T1000 (cell line): ENCODE results near the gene GNLY.
A peak's percentile ranks its signal among the peaks of the same experiment; 100 is the strongest.
"Not testable (repeated sequence)": the region's sequence is repeated elsewhere in the genome, so short reads cannot be mapped to it uniquely, and the experiment has no call there.

Experiments used
- DNase-seq: peaks from one replicate; lab custom pipeline; 2025; ENCODE audit warnings: mixed read lengths; lab: John Stamatoyannopoulos, UW

Gene GNLY

DNA sequence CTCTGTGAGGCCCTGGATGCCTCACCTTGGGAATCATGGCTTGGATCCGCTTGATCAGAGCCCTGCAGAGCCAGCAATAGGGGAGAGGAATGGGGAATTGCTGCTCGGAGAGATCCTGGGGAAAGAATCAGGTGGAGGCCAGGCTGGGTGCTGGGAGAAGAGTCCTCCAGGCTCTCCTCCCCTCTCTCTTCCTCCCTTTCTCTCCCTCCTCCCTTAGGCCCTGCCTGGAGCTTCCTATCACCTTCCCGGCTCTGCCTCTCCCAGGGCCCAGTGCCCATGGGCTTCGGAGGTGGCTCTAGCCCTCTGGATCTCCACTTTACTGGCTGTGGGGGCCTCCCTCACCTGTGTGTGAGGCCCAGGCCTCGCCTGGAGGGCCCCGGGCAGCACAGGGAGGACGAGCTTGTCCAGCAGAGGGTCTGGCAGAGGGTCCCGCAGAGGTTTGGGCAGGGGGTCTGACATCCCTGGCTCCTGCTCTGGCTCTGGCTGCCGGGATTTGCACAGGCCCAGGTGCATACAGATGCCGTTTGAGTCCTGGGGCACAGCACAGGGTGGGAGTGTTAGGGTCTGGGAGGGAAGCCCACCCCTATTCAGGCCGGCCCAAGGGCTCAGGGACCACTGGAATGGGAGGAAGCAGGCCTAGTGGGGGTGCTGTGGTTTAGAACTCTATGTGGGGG, 28.8 kb upstream of the GNLY start:
- DNase-seq = no peak

DNA sequence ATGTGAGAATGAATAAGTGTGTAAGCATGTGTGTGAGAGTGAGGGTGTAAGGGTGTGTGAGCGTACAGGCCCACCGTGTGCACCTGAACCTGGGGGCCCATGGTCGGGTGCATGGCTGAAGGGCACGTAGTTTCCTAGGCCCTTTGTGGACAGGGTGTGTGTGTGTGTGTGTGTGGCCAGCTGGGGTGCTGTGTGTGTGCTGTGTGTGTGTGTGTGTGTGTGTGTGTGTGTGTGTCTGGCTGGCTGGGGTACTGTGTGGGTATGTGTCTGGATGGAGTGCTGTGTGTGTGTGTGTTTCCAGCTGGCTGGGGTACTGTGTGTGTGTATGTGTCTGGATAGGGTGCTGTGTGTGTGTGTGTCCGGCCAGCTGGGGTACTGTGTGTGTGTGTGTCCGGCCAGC, 28.1 kb upstream of the GNLY start:
- no peak for DNase-seq

DNA sequence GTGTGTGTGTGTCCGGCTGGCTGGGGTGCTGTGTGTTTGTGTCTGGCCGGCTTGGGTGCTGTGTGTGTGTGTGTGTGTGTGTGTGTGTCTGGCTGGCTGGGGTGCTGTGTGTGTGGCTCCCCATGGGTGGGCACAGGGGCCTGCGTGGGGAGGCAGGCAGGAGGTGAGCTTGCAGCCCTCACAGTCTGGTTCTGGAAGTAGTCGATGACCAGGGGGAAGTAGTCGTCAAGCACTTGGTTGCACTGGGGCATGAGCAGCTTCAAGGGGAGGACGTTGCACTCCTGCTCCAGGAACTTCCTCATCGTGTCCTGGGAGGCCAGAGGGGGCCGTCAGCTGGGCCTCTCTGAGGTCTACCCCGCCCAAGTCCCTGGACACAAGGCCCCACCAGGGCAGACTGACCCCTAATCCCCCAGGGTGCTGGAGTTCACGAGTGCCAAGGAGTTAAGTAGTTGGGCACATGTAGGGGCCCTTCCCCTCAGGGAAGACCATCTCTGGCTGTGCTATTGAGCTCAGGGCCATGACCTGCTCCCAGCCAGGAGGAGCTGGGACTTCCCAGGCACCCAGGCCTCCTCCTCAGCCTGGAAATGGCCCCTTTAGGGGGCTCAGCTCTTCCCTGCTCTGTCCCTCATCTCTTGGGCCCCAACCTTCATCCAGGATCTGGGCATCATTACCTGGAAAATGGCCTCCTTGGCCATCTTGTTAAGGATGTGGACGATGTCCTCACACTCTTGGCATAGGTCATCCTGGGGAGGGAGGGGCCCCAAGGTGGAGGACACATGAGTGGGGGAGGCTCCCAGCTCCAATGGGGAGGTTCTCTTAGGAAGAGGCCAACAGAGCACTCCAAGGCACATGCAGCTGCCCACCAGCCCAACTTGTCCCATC, 27.5 kb upstream of the GNLY start:
- no peak for DNase-seq

GRCh38 chr2:85667561-85668008, 26.6 kb upstream of the GNLY start:
- DNase-seq = no peak

DNA sequence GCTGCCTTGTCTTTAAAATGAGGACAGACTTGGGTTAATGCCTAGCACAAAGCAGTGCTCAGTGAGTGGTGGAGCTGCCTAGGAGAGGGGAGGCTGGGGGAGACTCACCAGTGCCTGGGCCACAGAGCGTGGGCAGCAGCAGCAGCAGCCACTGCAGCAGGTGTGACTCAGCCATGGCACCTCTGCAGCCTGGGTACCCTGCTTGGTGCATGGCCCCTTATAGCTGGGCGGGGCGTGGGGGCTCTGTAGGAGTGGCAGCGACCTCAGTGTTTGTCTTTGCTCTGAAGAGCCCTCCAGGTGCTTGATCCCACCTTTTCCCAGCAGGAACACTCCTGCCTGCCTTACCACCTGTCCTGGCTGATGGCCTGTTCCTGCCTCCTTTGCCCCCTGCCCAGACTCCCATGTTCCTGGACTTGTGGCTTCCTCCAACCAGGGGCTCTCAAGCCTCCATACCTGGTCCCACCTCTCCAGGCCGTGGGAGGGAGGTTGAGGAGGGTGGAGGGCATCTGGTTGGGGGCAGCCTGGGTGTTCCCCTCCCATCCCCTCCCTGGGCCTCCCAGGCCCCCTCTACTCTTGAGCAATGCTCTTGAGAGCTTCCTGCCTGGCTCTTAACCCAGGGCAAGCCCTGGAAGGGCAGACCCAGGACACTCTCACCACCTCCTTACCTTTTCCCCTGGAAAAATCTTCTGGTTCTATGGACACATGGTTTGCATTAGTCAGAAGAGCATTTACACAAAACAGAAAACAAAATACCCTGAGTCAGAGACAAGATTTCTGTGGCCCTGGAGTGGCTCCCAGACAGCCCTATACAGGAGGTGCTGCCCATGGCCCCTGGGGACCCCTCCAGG, 25.9 kb upstream of the GNLY start, which contains the start of gene SFTPB:
Gene SFTPB (minus strand): TSS at position 191 of the 848 bp plus-strand sequence. CDS start 16 bp downstream, at position 175.
- no peak for DNase-seq

DNA sequence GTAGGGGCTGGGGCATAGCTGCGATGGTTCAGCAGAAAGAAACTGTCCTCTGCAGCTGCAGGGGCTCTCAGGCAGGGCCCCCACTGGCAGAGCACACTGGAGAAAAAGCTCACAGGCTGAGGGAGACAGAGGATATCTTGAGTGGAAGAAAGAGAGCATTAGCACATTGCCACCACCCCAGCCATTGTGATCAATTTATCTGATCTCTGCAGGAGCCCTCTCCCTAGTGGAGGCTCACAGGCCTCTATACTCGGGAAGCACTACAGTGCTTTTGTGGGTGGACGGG, 25.4 kb upstream of the GNLY start:
- DNase-seq = no peak

DNA sequence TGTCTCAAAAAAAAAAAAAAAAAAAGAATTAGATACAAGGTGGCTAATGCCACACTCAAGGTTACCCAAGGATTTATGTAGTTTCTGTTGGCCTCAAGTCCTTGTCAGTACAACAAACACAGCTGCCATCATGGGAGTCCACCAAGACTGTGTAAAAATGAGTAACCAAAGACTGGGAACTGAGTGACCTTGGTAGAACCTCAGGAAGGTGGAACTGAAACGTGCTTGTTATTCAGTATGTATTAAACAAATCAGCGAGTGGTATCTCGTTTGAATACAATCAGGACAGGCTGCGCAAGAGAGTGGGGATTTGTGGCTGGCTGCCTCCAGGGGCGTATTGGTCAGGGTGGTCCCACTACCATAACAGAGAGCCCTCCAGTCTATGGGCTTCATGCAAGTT, 24.6 kb upstream of the GNLY start:
- DNase-seq = no peak

DNA sequence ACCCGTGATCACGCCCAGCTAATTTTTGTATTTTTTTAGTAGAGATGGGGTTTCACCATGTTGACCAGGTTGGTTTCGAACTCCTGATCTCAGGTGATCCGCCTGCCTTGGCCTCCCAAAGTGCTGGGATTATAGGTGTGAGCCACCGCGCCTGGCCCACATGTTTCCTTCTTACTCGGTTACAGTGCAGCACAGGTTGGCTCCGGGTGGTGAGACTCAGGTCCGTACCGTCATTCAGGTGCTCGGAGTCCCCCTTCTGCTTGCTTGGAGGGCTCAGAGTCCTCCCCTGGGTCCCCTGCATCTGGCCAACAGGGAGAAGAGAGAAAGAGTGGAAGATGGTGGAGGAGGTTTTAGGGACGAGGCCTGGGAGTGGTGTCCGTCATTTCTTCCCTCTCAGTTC, 23.7 kb upstream of the GNLY start:
- DNase-seq = not testable (repeated sequence)

DNA sequence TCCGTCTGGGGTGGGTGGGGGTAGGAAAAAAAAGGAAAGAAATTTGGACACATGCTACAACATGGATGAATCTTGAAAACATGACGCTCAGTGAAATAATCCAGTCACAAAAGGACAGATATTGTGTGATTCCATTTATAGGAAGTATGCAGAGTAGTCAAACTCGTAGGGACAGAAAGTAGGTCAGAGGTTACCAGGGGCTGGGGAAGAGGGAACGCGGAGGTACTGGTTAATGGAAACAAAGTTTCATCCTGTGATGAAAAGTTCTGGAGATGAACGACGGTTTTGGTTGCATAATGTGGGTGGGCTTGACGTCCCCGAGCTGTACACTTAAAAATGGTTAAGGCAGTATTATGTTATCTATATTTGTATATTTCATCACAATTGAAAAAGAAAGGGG, 21.7 kb upstream of the GNLY start:
- no peak for DNase-seq

GRCh38 chr2:85673716-85674375, 20.3 kb upstream of the GNLY start:
- DNase-seq = no peak

GRCh38 chr2:85674417-85674816, 19.7 kb upstream of the GNLY start:
- DNase-seq = no peak

- no peak for DNase-seq
These were observed 18.7 kb upstream of the GNLY start for GRCh38 chr2:85675427-85675826.

DNA sequence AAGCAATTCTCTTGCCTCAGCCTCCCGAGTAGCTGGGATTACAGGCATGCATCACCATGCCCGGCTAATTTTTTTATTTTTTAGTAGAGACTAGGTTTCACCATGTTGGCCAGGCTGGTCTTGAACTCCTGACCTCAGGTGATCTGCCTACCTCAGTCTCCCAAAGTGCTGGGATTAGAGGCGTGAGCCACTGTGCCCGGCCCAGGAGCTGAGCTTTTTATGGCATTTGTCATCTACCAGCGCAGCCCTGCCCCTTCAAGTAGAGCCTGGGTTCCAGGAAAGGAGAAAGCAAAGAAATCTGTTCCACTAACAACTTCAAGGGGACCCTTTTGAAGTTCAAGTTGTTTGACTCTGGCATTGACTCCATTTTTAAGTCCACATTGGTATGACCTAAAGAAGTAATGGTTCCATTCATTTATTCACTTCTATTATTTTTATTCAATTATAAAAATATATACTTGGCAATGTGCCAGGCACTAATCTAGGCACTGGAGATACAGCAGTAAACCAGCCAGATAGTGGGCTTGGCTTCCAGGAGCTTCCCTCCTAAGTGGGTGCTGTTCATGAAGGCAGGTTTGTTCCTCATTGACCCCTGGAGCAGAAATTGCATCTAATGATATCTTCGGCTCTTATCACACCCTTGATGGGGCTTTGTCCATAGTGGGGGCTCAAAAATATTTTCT, 18.2 kb upstream of the GNLY start:
- DNase-seq = no peak

DNA sequence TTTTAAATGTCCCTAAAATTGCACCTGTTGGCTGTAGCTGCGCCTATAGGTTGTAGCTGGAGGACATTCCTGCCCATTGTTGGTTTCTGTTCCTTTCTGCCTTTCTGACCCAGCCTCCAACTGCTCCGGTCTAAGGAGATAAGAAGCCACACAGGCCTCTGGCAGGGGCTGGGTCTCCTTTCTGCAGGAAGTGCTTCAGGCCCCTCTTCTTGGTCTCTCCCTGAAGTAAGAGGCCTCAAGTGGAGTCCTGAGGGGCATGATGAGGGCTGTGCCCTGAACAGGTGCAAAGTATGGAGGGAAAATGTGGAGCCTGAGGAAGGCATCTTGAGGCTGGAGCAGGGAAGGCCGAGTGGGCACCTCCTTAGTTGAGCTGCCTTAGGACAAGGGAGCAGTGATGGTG, 15.8 kb upstream of the GNLY start:
- DNase-seq = no peak

DNA sequence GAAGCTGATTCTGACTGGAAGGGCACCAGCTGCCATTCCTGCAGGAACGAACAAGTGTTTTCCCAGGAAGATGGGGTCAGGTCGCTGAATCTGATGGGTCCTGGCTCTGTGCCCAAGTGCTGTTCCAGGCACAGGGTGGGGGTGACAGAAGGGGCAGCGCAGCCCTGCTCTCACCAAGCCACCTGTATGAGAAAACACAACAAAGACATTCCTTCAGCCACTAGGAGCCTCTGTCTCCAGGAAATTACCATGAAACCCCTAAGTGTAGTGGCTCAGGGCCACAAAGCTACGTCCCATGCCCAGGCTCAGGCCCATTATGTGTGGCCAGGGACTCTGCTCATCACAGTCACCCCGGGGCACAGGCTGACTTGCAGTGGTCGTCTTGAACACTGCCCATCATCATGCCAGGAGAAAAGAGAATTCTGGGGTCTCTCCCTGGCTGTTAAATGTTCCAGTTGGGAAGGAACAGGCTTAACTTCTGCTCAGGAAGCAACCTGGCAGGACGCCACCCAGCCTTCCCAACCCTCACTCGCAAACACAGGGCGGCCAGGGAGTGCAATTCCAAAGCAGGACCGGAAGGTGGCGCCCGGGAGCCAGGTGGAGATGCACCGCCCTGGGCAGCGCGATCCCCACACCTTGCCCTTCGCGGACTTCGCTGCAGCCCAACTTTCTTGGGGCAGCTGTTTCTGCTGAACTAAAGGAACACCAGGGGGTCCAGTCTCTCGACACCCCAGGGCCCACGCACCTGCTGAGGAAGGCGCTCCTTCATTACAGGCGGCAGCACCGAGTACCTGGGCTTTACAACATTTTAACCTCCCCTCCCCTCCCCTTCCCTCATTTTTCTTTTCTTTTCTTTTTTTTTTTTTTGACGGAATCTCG, 15.1 kb upstream of the GNLY start:
- DNase-seq = peak; percentile 74

DNA sequence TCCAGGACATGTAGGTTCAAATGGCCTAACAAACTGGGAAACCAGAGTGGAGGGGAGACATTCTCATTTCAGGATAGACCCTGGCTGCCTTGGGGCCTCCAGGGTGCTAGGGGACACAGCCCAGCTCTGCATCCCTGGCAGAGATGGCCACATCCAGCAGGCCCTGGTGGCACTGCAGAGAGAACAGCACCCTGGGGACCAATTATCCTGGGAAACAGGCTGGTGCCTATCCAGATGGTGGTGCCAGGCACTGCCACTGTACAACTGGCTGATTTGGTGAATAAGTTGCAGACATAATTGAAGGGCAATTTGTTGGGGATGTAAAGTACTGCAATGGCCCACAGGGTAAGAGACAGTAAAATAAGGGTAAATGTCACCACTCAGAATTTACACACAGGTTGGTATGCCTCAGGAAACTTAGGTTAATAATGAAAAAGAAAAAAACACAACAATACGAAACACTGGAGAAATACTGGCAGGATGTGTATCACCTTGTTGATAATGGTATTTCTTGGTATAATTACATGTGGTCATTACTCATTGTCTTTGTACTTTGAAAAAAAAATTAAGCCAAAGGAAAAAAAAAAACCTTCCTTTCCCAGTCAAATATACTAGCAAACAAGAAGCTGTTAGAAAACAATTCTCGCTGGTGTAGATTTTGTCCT, 13.3 kb upstream of the GNLY start:
- no peak for DNase-seq

DNA sequence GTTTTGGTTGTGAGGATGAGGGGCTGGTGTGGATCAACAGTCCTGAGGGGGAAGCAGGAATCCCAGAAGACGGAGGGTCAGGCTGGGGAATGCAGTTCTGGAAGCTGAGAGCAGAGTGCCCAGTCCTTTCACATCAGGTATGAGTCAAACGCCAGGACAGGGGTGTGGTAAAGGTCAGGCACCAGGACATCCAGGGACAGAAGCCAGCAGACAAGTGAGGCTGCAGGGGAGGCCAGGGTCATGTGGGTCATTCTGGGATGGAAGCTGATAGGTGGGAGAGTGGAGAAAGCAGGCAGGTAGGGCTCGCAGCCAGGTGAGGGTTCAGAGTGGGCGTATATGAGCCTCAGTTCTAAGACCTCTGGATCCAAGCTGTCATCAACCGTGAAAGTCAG, 12.8 kb upstream of the GNLY start:
- no peak for DNase-seq

DNA sequence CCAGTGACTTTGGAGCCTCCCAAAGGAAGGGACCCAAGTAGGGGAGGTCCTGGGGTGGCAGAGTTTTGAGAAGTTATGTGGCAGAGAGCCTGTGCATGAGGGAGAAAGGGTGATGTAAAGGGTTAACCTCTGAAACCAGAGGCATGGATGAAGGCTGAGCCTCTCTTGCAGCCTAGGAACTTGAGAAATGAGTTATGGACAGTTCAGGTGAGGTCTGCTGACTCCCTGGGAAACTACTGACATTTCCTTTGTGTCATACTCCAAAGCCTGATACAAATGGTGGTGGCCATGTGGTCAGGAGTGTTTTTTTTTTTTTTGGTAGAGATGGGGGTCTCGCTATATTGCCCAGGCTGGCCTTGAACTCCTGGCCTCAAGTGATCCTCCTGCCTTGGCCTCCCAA, 12.4 kb upstream of the GNLY start:
- no peak for DNase-seq

GRCh38 chr2:85682378-85682777, 11.8 kb upstream of the GNLY start:
- DNase-seq = no peak

- DNase-seq = no peak
These were observed 9.8 kb upstream of the GNLY start for GRCh38 chr2:85684380-85684779.
